ENCODE data around the gene ZNF880.

- TF ChIP-seq CTCF (IDR thresholded peaks at IDR 0.05) = no peak
- TF ChIP-seq POLR2AphosphoS5 (IDR thresholded peaks at IDR 0.05) = no peak
- no peak for TF ChIP-seq POLR2A (IDR thresholded peaks at IDR 0.05)
Measured at GRCh38 chr19:52415711-52416110, 46.0 kb downstream of the ZNF880 start.

Measured in breast epithelium (tissue), 3 donors.